Fibroblast of pulmonary artery (primary cell): Measurements from ENCODE around the gene MTHFD1L.

Experiments
- DNase-seq: peaks from one replicate; pipeline ENCODE4 v3.0.0-alpha.2; 2010; ENCODE audit warnings: low read depth
- H3K4me3 ChIP-seq: replicated peaks from 2 replicates; pipeline ENCODE4 v1.5.1; 2011; ENCODE audit warnings: low read depth, mild to moderate bottlenecking, control low read depth, low read length, moderate library complexity
- CTCF ChIP-seq: IDR thresholded peaks from 2 replicates; pipeline ENCODE4 v1.5.1; 2011; ENCODE audit warnings: mild to moderate bottlenecking, control low read depth, low read length, inconsistent platforms; ENCODE audit errors: missing control alignments

MTHFD1L gene

GRCh38 chr6:150866991-150867501 is 1.5 kb downstream of the MTHFD1L start:
- DNase-seq: peak; percentile 47
- no peak for TF ChIP-seq CTCF
- H3K4me3 ChIP-seq: peak overlapping the region; percentile 90

- no peak for DNase-seq
- H3K4me3 ChIP-seq: no peak overlapping the region
- no peak for TF ChIP-seq CTCF
These were observed 3.3 kb downstream of the MTHFD1L start for GRCh38 chr6:150868759-150869158.

GRCh38 chr6:150874179-150874578 is 8.7 kb downstream of the MTHFD1L start:
- TF ChIP-seq CTCF: no peak
- no peak for DNase-seq
- no peak overlapping the region for H3K4me3 ChIP-seq

GRCh38 chr6:150875841-150876240 is 10.3 kb downstream of the MTHFD1L start:
- no peak for DNase-seq
- H3K4me3 ChIP-seq: no peak overlapping the region
- TF ChIP-seq CTCF: no peak

- no peak for TF ChIP-seq CTCF
- DNase-seq: peak; percentile 44
- H3K4me3 ChIP-seq: no peak overlapping the region
These were observed 11.1 kb downstream of the MTHFD1L start for GRCh38 chr6:150876598-150876997.

GRCh38 chr6:150877928-150878327 is 12.4 kb downstream of the MTHFD1L start:
- no peak overlapping the region for H3K4me3 ChIP-seq
- no peak for DNase-seq
- no peak for TF ChIP-seq CTCF
